ENCODE results near the gene DLX6.

GRCh38 chr7:97003262-97004246 lies 1.8 kb upstream of the DLX6 start:
- TF ChIP-seq CTCF (IDR thresholded peaks at IDR 0.05; ENCODE audit: borderline replicate concordance, extremely low read depth, low read length, poor library complexity, severe bottlenecking) (no peak), EZH2 (IDR thresholded peaks at IDR 0.05; ENCODE audit: borderline replicate concordance, low read depth, low read length, severe bottlenecking) (no peak)

Data from DND-41 (cell line).